GM12801 (cell line): ENCODE results near the gene KRTAP5-8.

Experiments
- TF ChIP-seq, protein P1 (sequence below): IDR thresholded peaks from one replicate; pipeline ENCODE4 v1.5.1; 2011; ENCODE audit warnings: control low read depth; ENCODE audit not compliant: insufficient read length; ENCODE audit errors: extremely low read depth

Gene KRTAP5-8

DNA sequence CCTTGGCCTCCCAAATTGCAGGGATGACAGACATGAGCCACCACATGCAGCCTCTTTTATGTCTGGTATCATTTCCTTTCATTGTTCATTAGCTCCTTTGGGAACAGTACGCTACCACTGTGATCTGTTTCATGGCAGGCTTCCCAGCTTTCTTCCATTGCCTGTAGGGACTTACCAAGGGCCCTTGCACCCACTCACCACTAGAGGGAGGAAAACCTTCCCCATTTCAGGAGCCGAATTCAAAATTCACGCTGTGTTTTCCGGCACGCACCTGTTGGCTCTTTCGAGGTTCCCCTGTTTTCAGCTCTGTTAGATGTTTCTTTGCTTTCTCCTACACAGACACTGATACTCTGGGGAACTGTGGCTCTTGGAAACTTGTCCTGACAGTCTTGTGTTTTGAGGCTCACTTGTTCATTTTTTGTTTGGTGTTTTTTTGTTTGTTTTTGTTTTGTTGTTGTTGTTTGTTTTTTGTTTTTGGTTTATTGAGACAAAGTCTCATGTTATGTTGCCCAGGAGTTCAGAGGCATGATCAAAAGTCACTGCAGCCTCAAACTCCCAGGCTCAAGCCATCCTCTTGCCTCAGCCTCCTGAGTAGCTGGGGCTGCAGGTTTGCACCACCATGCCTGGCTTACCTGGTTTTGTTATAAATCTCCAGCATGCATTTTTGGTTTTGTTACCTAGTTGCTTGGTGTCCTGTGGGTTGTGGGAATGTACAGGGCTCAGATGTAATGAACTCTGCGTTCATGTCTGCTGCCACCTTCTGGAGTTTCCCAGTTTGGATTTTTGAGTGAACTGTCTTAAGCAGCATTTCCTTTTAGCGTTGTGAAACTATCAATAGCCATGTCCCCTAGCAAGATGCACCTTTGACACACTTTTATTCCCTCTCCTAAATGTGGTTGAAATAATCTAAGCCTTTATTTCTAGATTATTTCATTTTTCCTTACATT is 42.5 kb downstream of the KRTAP5-8 start:
- TF ChIP-seq, protein P1, sequence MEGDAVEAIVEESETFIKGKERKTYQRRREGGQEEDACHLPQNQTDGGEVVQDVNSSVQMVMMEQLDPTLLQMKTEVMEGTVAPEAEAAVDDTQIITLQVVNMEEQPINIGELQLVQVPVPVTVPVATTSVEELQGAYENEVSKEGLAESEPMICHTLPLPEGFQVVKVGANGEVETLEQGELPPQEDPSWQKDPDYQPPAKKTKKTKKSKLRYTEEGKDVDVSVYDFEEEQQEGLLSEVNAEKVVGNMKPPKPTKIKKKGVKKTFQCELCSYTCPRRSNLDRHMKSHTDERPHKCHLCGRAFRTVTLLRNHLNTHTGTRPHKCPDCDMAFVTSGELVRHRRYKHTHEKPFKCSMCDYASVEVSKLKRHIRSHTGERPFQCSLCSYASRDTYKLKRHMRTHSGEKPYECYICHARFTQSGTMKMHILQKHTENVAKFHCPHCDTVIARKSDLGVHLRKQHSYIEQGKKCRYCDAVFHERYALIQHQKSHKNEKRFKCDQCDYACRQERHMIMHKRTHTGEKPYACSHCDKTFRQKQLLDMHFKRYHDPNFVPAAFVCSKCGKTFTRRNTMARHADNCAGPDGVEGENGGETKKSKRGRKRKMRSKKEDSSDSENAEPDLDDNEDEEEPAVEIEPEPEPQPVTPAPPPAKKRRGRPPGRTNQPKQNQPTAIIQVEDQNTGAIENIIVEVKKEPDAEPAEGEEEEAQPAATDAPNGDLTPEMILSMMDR = no peak

DNA sequence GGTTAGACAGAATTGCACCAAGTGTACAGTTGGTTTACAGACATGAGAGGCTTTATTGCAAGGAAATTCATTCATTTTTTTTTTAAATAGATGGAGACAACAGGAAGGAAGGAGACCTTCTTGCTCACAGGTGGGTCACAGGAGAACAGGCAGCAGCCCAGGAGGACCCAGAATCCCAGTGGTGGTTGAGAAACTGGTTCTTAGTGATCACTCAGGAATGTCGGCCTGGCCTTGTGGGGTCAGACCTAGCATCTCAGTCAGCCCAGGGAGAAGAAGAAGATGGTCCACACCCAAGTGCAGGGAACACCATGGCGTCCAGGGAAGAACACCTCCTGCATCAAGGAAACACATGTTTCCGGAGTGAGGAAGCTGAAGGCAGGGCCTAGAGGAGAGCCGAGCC is 44.0 kb downstream of the KRTAP5-8 start:
- TF ChIP-seq, protein P1 = no peak

DNA sequence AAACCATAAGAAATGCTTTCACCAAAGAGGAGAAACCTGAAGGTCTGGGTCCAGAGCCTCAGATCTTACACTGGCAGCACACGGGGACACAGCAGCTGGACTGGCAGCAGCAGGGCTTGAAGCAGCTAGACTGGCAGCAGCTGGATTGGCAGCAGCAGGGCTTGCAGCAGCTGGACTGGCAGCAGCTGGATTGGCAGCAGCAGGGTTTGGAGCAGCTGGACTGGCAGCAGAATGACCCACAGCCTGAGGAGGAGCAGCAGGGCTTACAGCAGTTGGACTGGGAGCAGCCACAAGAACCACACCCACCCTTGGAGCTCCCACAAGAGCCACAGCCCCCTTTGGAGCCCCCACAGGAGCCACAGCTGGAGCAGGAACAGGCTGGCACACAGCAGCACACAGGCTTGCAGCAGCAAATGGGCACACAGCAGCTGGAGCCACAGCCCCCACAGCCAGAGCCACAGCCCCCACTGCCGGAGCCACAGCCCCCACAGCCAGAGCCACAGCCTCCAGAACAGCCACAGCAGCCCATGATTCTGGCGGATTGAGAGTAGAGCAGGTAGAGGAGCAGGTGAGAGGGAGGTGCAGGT is 44.6 kb downstream of the KRTAP5-8 start, which contains the start of gene KRTAP5-11:
Gene KRTAP5-11, minus strand, starts transcription at position 567 of the 587 bp plus-strand sequence. Its CDS starts 38 bp downstream, at position 529.
- TF ChIP-seq, protein P1 = no peak
